Measurements from ENCODE around the gene TTC39B.

Gene TTC39B

GRCh38 chr9:15225564-15226126, 81.4 kb downstream of the TTC39B start:
- DNase-seq (ENCODE audit: low read depth in 3 of 3), result no peak

- no peak for DNase-seq (ENCODE audit: low read depth in 3 of 3)
Measured at GRCh38 chr9:15222313-15222712, 84.7 kb downstream of the TTC39B start.

GRCh38 chr9:15221746-15222145, 85.3 kb downstream of the TTC39B start:
- DNase-seq (ENCODE audit: low read depth in 3 of 3), result no peak

- no peak for DNase-seq (ENCODE audit: low read depth in 3 of 3)
Measured at GRCh38 chr9:15220658-15221318, 86.2 kb downstream of the TTC39B start.

GRCh38 chr9:15219546-15219945, 87.5 kb downstream of the TTC39B start:
- no peak for DNase-seq (ENCODE audit: low read depth in 3 of 3)

- DNase-seq (ENCODE audit: low read depth in 3 of 3), result no peak
Measured at GRCh38 chr9:15218994-15219393, 88.0 kb downstream of the TTC39B start.

- DNase-seq (ENCODE audit: low read depth in 3 of 3), result no peak
Measured at GRCh38 chr9:15213249-15213648, 93.8 kb downstream of the TTC39B start.

GRCh38 chr9:15211815-15212495, 95.1 kb downstream of the TTC39B start:
- no peak for DNase-seq (ENCODE audit: low read depth in 3 of 3)

GRCh38 chr9:15211160-15211814, 95.7 kb downstream of the TTC39B start:
- peak in 2 of 3 experiments; percentile 10 to 38 for DNase-seq (ENCODE audit: low read depth in 3 of 3)

GRCh38 chr9:15206903-15207696, 99.9 kb downstream of the TTC39B start:
- DNase-seq (ENCODE audit: low read depth in 3 of 3), result no peak

GRCh38 chr9:15205632-15206420, 101.2 kb downstream of the TTC39B start:
- no peak for DNase-seq (ENCODE audit: low read depth in 3 of 3)

GRCh38 chr9:15203581-15203980, 103.4 kb downstream of the TTC39B start:
- no peak for DNase-seq (ENCODE audit: low read depth in 3 of 3)

GRCh38 chr9:15200111-15200510, 106.9 kb downstream of the TTC39B start:
- no peak for DNase-seq (ENCODE audit: low read depth in 3 of 3)

- DNase-seq (ENCODE audit: low read depth in 3 of 3), result no peak
Measured at GRCh38 chr9:15192856-15193255, 114.2 kb downstream of the TTC39B start.

GRCh38 chr9:15191378-15191777, 115.6 kb downstream of the TTC39B start:
- no peak for DNase-seq (ENCODE audit: low read depth in 3 of 3)

GRCh38 chr9:15189481-15189880, 117.5 kb downstream of the TTC39B start:
- no peak for DNase-seq (ENCODE audit: low read depth in 3 of 3)

GRCh38 chr9:15187589-15187988, 119.4 kb downstream of the TTC39B start:
- DNase-seq (ENCODE audit: low read depth in 3 of 3), result no peak

GRCh38 chr9:15182730-15183129, 124.3 kb downstream of the TTC39B start:
- no peak for DNase-seq (ENCODE audit: low read depth in 3 of 3)

GRCh38 chr9:15182101-15182551, 124.9 kb downstream of the TTC39B start:
- no peak for DNase-seq (ENCODE audit: low read depth in 3 of 3)

GRCh38 chr9:15180124-15180523, 126.9 kb downstream of the TTC39B start:
- no peak for DNase-seq (ENCODE audit: low read depth in 3 of 3)

GRCh38 chr9:15178631-15179030, 128.4 kb downstream of the TTC39B start:
- DNase-seq (ENCODE audit: low read depth in 3 of 3), result no peak

Measured in stimulated activated CD4-positive, alpha-beta T cell treated with anti-CD3 and anti-CD28 coated beads, TNF-alpha, amount 100 ng/mL, for 4 hours (primary cell).